CD4-positive, alpha-beta T cell treated with Interleukin-12 subunit alpha and Interleukin-12 subunit beta, for 1 hour (primary cell): ENCODE results near the gene MYO15A.
A peak's percentile ranks its signal among the peaks of the same experiment; 100 is the strongest.
"Not testable (repeated sequence)": the region's sequence is repeated elsewhere in the genome, so short reads cannot be mapped to it uniquely, and the experiment has no call there.

ENCODE experiments used
- DNase-seq: peaks from one replicate; pipeline ENCODE4 v3.0.0-alpha.2; 2020

MYO15A gene

GRCh38 chr17:18187821-18188761, 79.5 kb downstream of the MYO15A start:
- no peak for DNase-seq

- no peak for DNase-seq
Measured at GRCh38 chr17:18190628-18191235, 82.2 kb downstream of the MYO15A start.

- no peak for DNase-seq
Measured at GRCh38 chr17:18191236-18191667, 82.7 kb downstream of the MYO15A start.

GRCh38 chr17:18191967-18192366, 83.4 kb downstream of the MYO15A start:
- no peak for DNase-seq

- DNase-seq: no peak
Measured at GRCh38 chr17:18194394-18194793, 85.8 kb downstream of the MYO15A start.

GRCh38 chr17:18194804-18195203, 86.2 kb downstream of the MYO15A start:
- no peak for DNase-seq

- DNase-seq: no peak
Measured at GRCh38 chr17:18195246-18195645, 86.7 kb downstream of the MYO15A start.

GRCh38 chr17:18197535-18198194, 89.1 kb downstream of the MYO15A start:
- no peak for DNase-seq

GRCh38 chr17:18198530-18198929, 90.0 kb downstream of the MYO15A start:
- no peak for DNase-seq

- DNase-seq: no peak
Measured at GRCh38 chr17:18201108-18201507, 92.6 kb downstream of the MYO15A start.

- DNase-seq: no peak
Measured at GRCh38 chr17:18203308-18203707, 94.8 kb downstream of the MYO15A start.

GRCh38 chr17:18205861-18206260, 97.3 kb downstream of the MYO15A start:
- no peak for DNase-seq

- no peak for DNase-seq
Measured at GRCh38 chr17:18206962-18207361, 98.4 kb downstream of the MYO15A start.

- no peak for DNase-seq
Measured at GRCh38 chr17:18208092-18208491, 99.5 kb downstream of the MYO15A start.

GRCh38 chr17:18213666-18214270, 105.2 kb downstream of the MYO15A start:
- DNase-seq: no peak

- DNase-seq: not testable (repeated sequence)
Measured at GRCh38 chr17:18216906-18217305, 108.3 kb downstream of the MYO15A start.

GRCh38 chr17:18217412-18218015, 109.0 kb downstream of the MYO15A start:
- DNase-seq: peak; percentile 75

- no peak for DNase-seq
Measured at GRCh38 chr17:18218756-18219415, 110.3 kb downstream of the MYO15A start.

- DNase-seq: no peak
Measured at GRCh38 chr17:18224053-18224386, 115.5 kb downstream of the MYO15A start.

GRCh38 chr17:18224387-18225120, 116.0 kb downstream of the MYO15A start:
- DNase-seq: no peak

- DNase-seq: peak; percentile 96
Measured at GRCh38 chr17:18225121-18225641, 116.6 kb downstream of the MYO15A start, which contains the start of gene LLGL1. LLGL1 (plus strand) TSS chr17:18225635; CDS start chr17:18225683, 48 bp downstream.
